ENCODE data around the gene SLC66A1.
"Not testable (repeated sequence)": the region's sequence is repeated elsewhere in the genome, so short reads cannot be mapped to it uniquely, and the experiment has no call there.

The SLC66A1 gene

DNA sequence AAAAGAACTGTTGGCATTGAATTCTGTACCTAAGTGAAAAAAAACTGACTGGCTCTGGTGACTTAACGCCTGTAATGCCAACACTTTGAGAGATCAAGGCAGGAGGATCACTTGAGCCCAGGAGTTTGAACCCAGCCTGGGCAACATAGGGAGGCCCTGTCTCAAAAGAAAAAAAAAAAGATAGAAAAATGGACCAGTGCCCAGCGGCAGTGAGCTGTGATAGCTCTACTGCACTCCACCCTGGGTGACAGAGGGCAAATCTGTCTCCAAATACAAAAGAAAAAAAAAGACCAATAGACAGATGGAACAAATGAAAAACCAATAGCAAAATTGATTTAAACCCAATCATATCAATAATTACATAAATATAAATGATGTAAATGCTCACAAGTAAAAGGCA lies 22.9 kb upstream of the SLC66A1 start:
- peaks cover 0 to 11% of the 10 kb centered on the region in 2 donors for H3K36me3 ChIP-seq (replicated peaks in 1 of 2; ENCODE audit: control insufficient read depth in 2 of 2, insufficient read depth in 2 of 2, low read length in 2 of 2)
- no CpG with 5 or more reads among the region's 2 CpGs for WGBS, 2 donors (ENCODE audit: extremely low coverage in 2 of 2, insufficient read length in 2 of 2, insufficient replicate concordance in 1 of 2)

GRCh38 chr1:19294638-19295037 lies 17.5 kb upstream of the SLC66A1 start:
- Histone ChIP-seq H3K9ac (ENCODE audit: low read depth, low read length, poor library complexity) (no peak overlapping the region), H3K14ac (ENCODE audit: low read length) (no peak overlapping the region), H3K36me3 (replicated peaks in 1 of 2; ENCODE audit: control insufficient read depth in 2 of 2, insufficient read depth in 2 of 2, low read length in 2 of 2) (peaks cover 6 to 7% of the 10 kb centered on the region in 2 donors), H3K79me1 (ENCODE audit: low read depth, low read length) (peaks cover 2% of the 10 kb centered on the region), H3K27me3 (ENCODE audit: control insufficient read depth in 3 of 3, insufficient read depth in 3 of 3, low read depth in 1 of 3, low read length in 3 of 3) (no peaks in the 10 kb centered on the region), H2BK12ac (ENCODE audit: low read length) (no peak overlapping the region), H3K4me1 (ENCODE audit: control insufficient read depth in 2 of 2, insufficient read depth in 1 of 2, low read depth in 1 of 2, low read length in 2 of 2) (no peaks in the 10 kb centered on the region), H2BK5ac (ENCODE audit: low read length) (no peak overlapping the region), H2BK15ac (ENCODE audit: low read length) (no peak overlapping the region), H3K18ac (ENCODE audit: low read length) (no peak overlapping the region), H4K91ac (ENCODE audit: low read depth, low read length, poor library complexity) (no peak overlapping the region), H3K23ac (ENCODE audit: low read depth, low read length, poor library complexity) (no peak overlapping the region), H2AK5ac (ENCODE audit: low read depth, low read length) (no peak overlapping the region), H3K9me3 (replicated peaks in 1 of 2; ENCODE audit: control insufficient read depth in 2 of 2, insufficient read depth in 1 of 2, low read depth in 1 of 2, low read length in 2 of 2) (peaks cover 15 to 50% of the 10 kb centered on the region in 2 donors), H3K4me2 (ENCODE audit: insufficient read depth, low read length, poor library complexity, severe bottlenecking) (no peak overlapping the region), H3K4ac (ENCODE audit: low read length) (no peak overlapping the region), H3K27ac (replicated peaks; ENCODE audit: low read length) (no peak overlapping the region), H4K8ac (ENCODE audit: low read depth, low read length) (no peak overlapping the region), H3K4me3 (ENCODE audit: low read length in 2 of 2) (no peak overlapping the region), H2AFZ (ENCODE audit: low read length) (no peak overlapping the region), H2BK120ac (ENCODE audit: low read depth, low read length) (no peak overlapping the region)
- WGBS, 2 donors (ENCODE audit: extremely low coverage in 2 of 2, insufficient read length in 2 of 2, insufficient replicate concordance in 1 of 2): no CpG with 5 or more reads among the region's 2 CpGs
- no peak for DNase-seq (ENCODE audit: low spot score)

More for the DNA sequence above, 22.9 kb upstream of the SLC66A1 start:
- H3K18ac ChIP-seq (ENCODE audit: low read length): no peak overlapping the region
- no peak overlapping the region for H2BK15ac ChIP-seq (ENCODE audit: low read length)
- H3K4me2 ChIP-seq (ENCODE audit: insufficient read depth, low read length, poor library complexity, severe bottlenecking): no peak overlapping the region
- H3K27ac ChIP-seq (replicated peaks; ENCODE audit: low read length): no peak overlapping the region
- H3K14ac ChIP-seq (ENCODE audit: low read length): no peak overlapping the region
- H2BK120ac ChIP-seq (ENCODE audit: low read depth, low read length): no peak overlapping the region
- no peak overlapping the region for H4K8ac ChIP-seq (ENCODE audit: low read depth, low read length)
- H3K79me1 ChIP-seq (ENCODE audit: low read depth, low read length): no peaks in the 10 kb centered on the region
- no peak overlapping the region for H2AK5ac ChIP-seq (ENCODE audit: low read depth, low read length)
- peaks cover 0 to 6% (median 0%) of the 10 kb centered on the region in 3 experiments for H3K27me3 ChIP-seq (ENCODE audit: control insufficient read depth in 3 of 3, insufficient read depth in 3 of 3, low read depth in 1 of 3, low read length in 3 of 3)
- H2BK12ac ChIP-seq (ENCODE audit: low read length): no peak overlapping the region
- H3K23ac ChIP-seq (ENCODE audit: low read depth, low read length, poor library complexity): no peak overlapping the region
- no peak overlapping the region for H3K4ac ChIP-seq (ENCODE audit: low read length)
- H3K4me3 ChIP-seq (ENCODE audit: low read length in 2 of 2): no peak overlapping the region
- H3K9me3 ChIP-seq (replicated peaks in 1 of 2; ENCODE audit: control insufficient read depth in 2 of 2, insufficient read depth in 1 of 2, low read depth in 1 of 2, low read length in 2 of 2): peaks cover 2 to 27% of the 10 kb centered on the region in 2 donors
- no peak overlapping the region for H3K9ac ChIP-seq (ENCODE audit: low read depth, low read length, poor library complexity)
- H3K4me1 ChIP-seq (ENCODE audit: control insufficient read depth in 2 of 2, insufficient read depth in 1 of 2, low read depth in 1 of 2, low read length in 2 of 2): no peaks in the 10 kb centered on the region
- H2AFZ ChIP-seq (ENCODE audit: low read length): no peak overlapping the region
- no peak for DNase-seq (ENCODE audit: low spot score)
- no peak overlapping the region for H2BK5ac ChIP-seq (ENCODE audit: low read length)
- no peak overlapping the region for H4K91ac ChIP-seq (ENCODE audit: low read depth, low read length, poor library complexity)

DNA sequence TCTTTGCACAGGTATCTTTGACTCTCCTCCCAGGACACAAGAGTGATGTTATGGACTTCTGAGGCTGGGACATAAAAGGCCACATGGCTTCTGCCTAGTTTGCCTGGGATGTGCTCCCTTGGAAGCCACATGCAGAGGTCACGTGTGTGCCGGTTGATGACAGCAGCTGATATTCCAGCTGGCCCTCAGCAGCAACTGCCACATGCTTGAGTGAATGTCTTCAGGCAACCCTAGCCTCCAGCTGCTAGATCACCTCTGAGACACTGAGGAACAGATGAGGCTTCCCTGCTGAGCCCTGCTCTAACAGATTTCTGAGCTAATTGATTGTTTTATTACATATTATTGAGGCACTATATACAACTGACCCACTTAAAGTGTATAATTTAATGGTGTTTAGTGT lies 11.9 kb upstream of the SLC66A1 start:
- H3K4ac ChIP-seq (ENCODE audit: low read length): peak overlapping the region; percentile 6
- no peak overlapping the region for H2BK5ac ChIP-seq (ENCODE audit: low read length)
- H2BK12ac ChIP-seq (ENCODE audit: low read length): no peak overlapping the region
- H3K14ac ChIP-seq (ENCODE audit: low read length): no peak overlapping the region
- no peaks in the 10 kb centered on the region for H3K79me1 ChIP-seq (ENCODE audit: low read depth, low read length)
- DNase-seq (ENCODE audit: low spot score): no peak
- no peak overlapping the region for H3K9ac ChIP-seq (ENCODE audit: low read depth, low read length, poor library complexity)
- H3K27ac ChIP-seq (replicated peaks; ENCODE audit: low read length): no peak overlapping the region
- H3K18ac ChIP-seq (ENCODE audit: low read length): no peak overlapping the region
- no peaks in the 10 kb centered on the region for H3K4me1 ChIP-seq (ENCODE audit: control insufficient read depth in 2 of 2, insufficient read depth in 1 of 2, low read depth in 1 of 2, low read length in 2 of 2)
- no peak overlapping the region for H2AK5ac ChIP-seq (ENCODE audit: low read depth, low read length)
- peaks cover 9 to 14% of the 10 kb centered on the region in 2 donors for H3K9me3 ChIP-seq (replicated peaks in 1 of 2; ENCODE audit: control insufficient read depth in 2 of 2, insufficient read depth in 1 of 2, low read depth in 1 of 2, low read length in 2 of 2)
- H3K23ac ChIP-seq (ENCODE audit: low read depth, low read length, poor library complexity): no peak overlapping the region
- H2BK15ac ChIP-seq (ENCODE audit: low read length): no peak overlapping the region
- no peak overlapping the region for H4K91ac ChIP-seq (ENCODE audit: low read depth, low read length, poor library complexity)
- H2AFZ ChIP-seq (ENCODE audit: low read length): no peak overlapping the region
- H3K36me3 ChIP-seq (replicated peaks in 1 of 2; ENCODE audit: control insufficient read depth in 2 of 2, insufficient read depth in 2 of 2, low read length in 2 of 2): peaks cover 23 to 45% of the 10 kb centered on the region in 2 donors
- peaks cover 0 to 2% (median 0%) of the 10 kb centered on the region in 3 experiments for H3K27me3 ChIP-seq (ENCODE audit: control insufficient read depth in 3 of 3, insufficient read depth in 3 of 3, low read depth in 1 of 3, low read length in 3 of 3)
- H3K4me3 ChIP-seq (ENCODE audit: low read length in 2 of 2): no peak overlapping the region
- WGBS, 2 donors (ENCODE audit: extremely low coverage in 2 of 2, insufficient read length in 2 of 2, insufficient replicate concordance in 1 of 2): no CpG with 5 or more reads among the region's 2 CpGs
- H3K4me2 ChIP-seq (ENCODE audit: insufficient read depth, low read length, poor library complexity, severe bottlenecking): no peak overlapping the region
- no peak overlapping the region for H2BK120ac ChIP-seq (ENCODE audit: low read depth, low read length)
- H4K8ac ChIP-seq (ENCODE audit: low read depth, low read length): no peak overlapping the region

DNA sequence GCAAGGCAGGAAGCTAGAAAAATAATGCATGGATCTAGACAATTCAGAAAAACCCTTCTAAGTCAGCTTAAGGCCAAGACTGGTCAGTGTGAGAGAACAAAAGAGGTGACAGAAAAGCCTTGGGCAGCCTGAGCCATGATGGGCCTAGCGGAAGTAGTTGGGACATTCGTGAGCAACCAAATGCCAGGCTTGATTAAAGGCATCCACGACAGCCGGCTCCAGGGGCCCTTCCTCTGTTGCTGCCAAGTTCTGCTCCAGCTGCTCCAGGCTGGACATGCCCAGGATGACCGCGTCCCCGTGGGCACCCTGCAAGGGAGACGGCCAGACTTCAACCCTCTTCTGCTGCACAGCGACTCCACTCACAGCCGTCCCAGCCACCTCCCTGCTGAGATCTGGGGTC lies 8.0 kb upstream of the SLC66A1 start:
- not testable (repeated sequence) for H2AK5ac ChIP-seq (ENCODE audit: low read depth, low read length); H4K8ac ChIP-seq (ENCODE audit: low read depth, low read length); H3K27me3 ChIP-seq (ENCODE audit: control insufficient read depth in 3 of 3, insufficient read depth in 3 of 3, low read depth in 1 of 3, low read length in 3 of 3); H2BK15ac ChIP-seq (ENCODE audit: low read length); DNase-seq (ENCODE audit: low spot score); H3K23ac ChIP-seq (ENCODE audit: low read depth, low read length, poor library complexity); H3K18ac ChIP-seq (ENCODE audit: low read length); H3K14ac ChIP-seq (ENCODE audit: low read length); H3K4ac ChIP-seq (ENCODE audit: low read length); H2BK5ac ChIP-seq (ENCODE audit: low read length); H2BK12ac ChIP-seq (ENCODE audit: low read length); H3K79me1 ChIP-seq (ENCODE audit: low read depth, low read length); H3K9me3 ChIP-seq (replicated peaks in 1 of 2; ENCODE audit: control insufficient read depth in 2 of 2, insufficient read depth in 1 of 2, low read depth in 1 of 2, low read length in 2 of 2); H3K9ac ChIP-seq (ENCODE audit: low read depth, low read length, poor library complexity); H2BK120ac ChIP-seq (ENCODE audit: low read depth, low read length); H3K4me3 ChIP-seq (ENCODE audit: low read length in 2 of 2); H2AFZ ChIP-seq (ENCODE audit: low read length); H3K4me1 ChIP-seq (ENCODE audit: control insufficient read depth in 2 of 2, insufficient read depth in 1 of 2, low read depth in 1 of 2, low read length in 2 of 2); H3K27ac ChIP-seq (replicated peaks; ENCODE audit: low read length); H4K91ac ChIP-seq (ENCODE audit: low read depth, low read length, poor library complexity); H3K4me2 ChIP-seq (ENCODE audit: insufficient read depth, low read length, poor library complexity, severe bottlenecking)
- no CpG with 5 or more reads among the region's 10 CpGs for WGBS, 2 donors (ENCODE audit: extremely low coverage in 2 of 2, insufficient read length in 2 of 2, insufficient replicate concordance in 1 of 2)
- peaks cover 43 to 84% of the 10 kb centered on the region in 2 donors for H3K36me3 ChIP-seq (replicated peaks in 1 of 2; ENCODE audit: control insufficient read depth in 2 of 2, insufficient read depth in 2 of 2, low read length in 2 of 2)
